ENCODE data around the gene WBP2NL.
A peak's percentile ranks its signal among the peaks of the same experiment; 100 is the strongest.

The WBP2NL gene

GRCh38 chr22:42072606-42073330 is 74.2 kb downstream of the WBP2NL start:
- DNase-seq (ENCODE audit: low spot score), result no peak

- no peak for DNase-seq (ENCODE audit: low spot score)
These were observed 75.0 kb downstream of the WBP2NL start for GRCh38 chr22:42073621-42074041.

GRCh38 chr22:42074132-42074811 is 75.7 kb downstream of the WBP2NL start, which contains the start of gene PHETA2:
Gene PHETA2, plus strand, starts transcription at chr22:42074248. Its CDS starts 3,046 bp downstream, at chr22:42077294.
- DNase-seq (ENCODE audit: low spot score), result peak; percentile 64

- DNase-seq (ENCODE audit: low spot score), result no peak
These were observed 76.5 kb downstream of the WBP2NL start for GRCh38 chr22:42074846-42075676.

GRCh38 chr22:42076764-42077485 is 78.3 kb downstream of the WBP2NL start:
- no peak for DNase-seq (ENCODE audit: low spot score)

GRCh38 chr22:42077486-42078125 is 79.0 kb downstream of the WBP2NL start:
- no peak for DNase-seq (ENCODE audit: low spot score)
